ENCODE data around the gene MAGT1.

- TF ChIP-seq CTCF (IDR thresholded peaks at IDR 0.05) = no peak
- TF ChIP-seq POLR2A (IDR thresholded peaks at IDR 0.05) = no peak
These were observed 93.0 kb downstream of the MAGT1 start for GRCh38 chrX:77802201-77802600.
